B cell (primary cell): ENCODE measurements around the gene GNS. TPM values are rescaled to one million over a fixed set of nuclear protein-coding genes. Genes with fewer than 3 reads are reported as not detected.

Experiments
- ATAC-seq: fragments of 200-7000 bp; cut with Tn5 transposase; one replicate; pipeline ENCODE4 v1.10.0; 2021; ENCODE audit warnings: low read depth, mild to moderate bottlenecking, moderate number of reproducible peaks, moderate library complexity
- CTCF ChIA-PET: fragments of 350-600 bp; sonication (Branson Sonifier 250); formaldehyde crosslinking; loops from one replicate; lab custom pipeline; 2021; ENCODE audit warnings: antibody characterized with exemption, inconsistent platforms; lab: Charles Lee
- POLR2A ChIA-PET: fragments of 350-600 bp; sonication (Branson Sonifier 250); formaldehyde crosslinking; loops from one replicate; lab custom pipeline; 2021; ENCODE audit warnings: antibody characterized with exemption; lab: Charles Lee
- DNase-seq: peaks from one replicate; pipeline ENCODE4 v3.0.0; 2013
- H2AFZ ChIP-seq: 2 replicates; pipeline ENCODE4 v1.6.1; 2012; ENCODE audit warnings: mild to moderate bottlenecking, low read depth, low read length; ENCODE audit not compliant: insufficient read depth, poor library complexity, severe bottlenecking
- H3K27ac ChIP-seq, 2 donors: 1 replicate in 1 of 2; 2 replicates in 1 of 2; pipeline ENCODE4 v1.5.1; 2012 to 2013; ENCODE audit warnings: low read length in 2 of 2, mild to moderate bottlenecking in 2 of 2, moderate library complexity in 1 of 2
- H3K27me3 ChIP-seq, 4 experiments: fragments of 200-600 bp in 1 of 4; sonication (generic) in 1 of 4; replicated peaks in 1 of 4; 1 replicate in 2 of 4; 2 replicates in 2 of 4; pipeline versions ENCODE4 v1.6.1 to v1.7.0; 2013 to 2016; ENCODE audit warnings: low read length in 3 of 4, mild to moderate bottlenecking in 2 of 4, mixed read lengths in 1 of 4, moderate library complexity in 1 of 4; ENCODE audit not compliant: insufficient read depth in 4 of 4, control insufficient read depth in 3 of 4; ENCODE audit errors: control extremely low read depth in 1 of 4
- H3K36me3 ChIP-seq, 2 experiments: replicated peaks in 1 of 2; 1 replicate in 1 of 2; 2 replicates in 1 of 2; pipeline versions ENCODE4 v1.6.1 to v1.7.1; 2013; ENCODE audit warnings: low read length in 1 of 2; ENCODE audit not compliant: insufficient read depth in 2 of 2, control insufficient read depth in 1 of 2; ENCODE audit errors: control extremely low read depth in 1 of 2, extremely low read depth in 1 of 2
- H3K4me1 ChIP-seq, 2 donors: fragments of 200-600 bp in 1 of 2; sonication (generic) in 1 of 2; 1 replicate in 1 of 2; 2 replicates in 1 of 2; pipeline versions ENCODE4 v1.5.1 to v1.6.1; 2013 to 2017; ENCODE audit warnings: low read length in 2 of 2; ENCODE audit not compliant: control insufficient read depth in 2 of 2, insufficient read depth in 2 of 2
- H3K4me2 ChIP-seq: replicated peaks from 2 replicates; pipeline ENCODE3; 2012; ENCODE audit warnings: mild to moderate bottlenecking, low read depth, low read length; ENCODE audit not compliant: poor library complexity, severe bottlenecking
- H3K4me3 ChIP-seq, 5 experiments: fragments of 200-600 bp in 1 of 5; sonication (generic) in 1 of 5; 1 replicate in 3 of 5; 2 replicates in 2 of 5; pipeline versions ENCODE4 v1.5.1 to v1.7.0; 2011 to 2016; ENCODE audit warnings: low read length in 4 of 5, mild to moderate bottlenecking in 4 of 5, low read depth in 2 of 5, control low read depth in 1 of 5, moderate library complexity in 1 of 5; ENCODE audit not compliant: insufficient read depth in 1 of 5; ENCODE audit errors: control extremely low read depth in 1 of 5, extremely low read depth in 1 of 5
- H3K79me2 ChIP-seq: fragments of 200-600 bp; sonication (generic); one replicate; pipeline ENCODE4 v1.6.0; 2016; ENCODE audit warnings: low read length; ENCODE audit not compliant: control insufficient read depth, insufficient read depth
- H3K9ac ChIP-seq: fragments of 200-600 bp; sonication (generic); 2 replicates; pipeline ENCODE4 v1.6.1; 2017; ENCODE audit warnings: mild to moderate bottlenecking, low read length, moderate library complexity
- H3K9me3 ChIP-seq, 3 donors: one replicate each; pipeline versions ENCODE4 v1.6.1 to v1.7.1; 2013; ENCODE audit warnings: low read length in 2 of 3; ENCODE audit not compliant: control insufficient read depth in 2 of 3, insufficient read depth in 1 of 3; ENCODE audit errors: control extremely low read depth in 1 of 3
- H4K20me1 ChIP-seq: 2 replicates; pipeline ENCODE4 v1.6.0; 2012; ENCODE audit warnings: mild to moderate bottlenecking, low read length; ENCODE audit not compliant: insufficient read depth, control insufficient read depth, poor library complexity, severe bottlenecking
- H3K27ac Mint-ChIP-seq: one replicate; pipeline ENCODE4 v1.8.0; 2021; ENCODE audit warnings: mixed read lengths
- H3K27me3 Mint-ChIP-seq: one replicate; pipeline ENCODE4 v1.8.0; 2021; ENCODE audit warnings: mixed read lengths
- H3K4me1 Mint-ChIP-seq: one replicate; pipeline ENCODE4 v1.8.0; 2021; ENCODE audit warnings: mixed read lengths
- H3K4me3 Mint-ChIP-seq: one replicate; pipeline ENCODE4 v1.8.0; 2021; ENCODE audit warnings: mixed read lengths
- H3K9me3 Mint-ChIP-seq: one replicate; pipeline ENCODE4 v1.8.0; 2022; ENCODE audit warnings: mixed read lengths; ENCODE audit not compliant: insufficient read depth
- EZH2 ChIP-seq: IDR thresholded peaks from 2 replicates; pipeline ENCODE4 v1.6.1; 2012; ENCODE audit warnings: borderline replicate concordance, low read depth, mild to moderate bottlenecking, moderate library complexity, low read length; ENCODE audit not compliant: insufficient read depth, poor library complexity, severe bottlenecking
- WGBS: methylation state at CpG from one replicate; pipeline ENCODE4 v1.1.5; 2013; ENCODE audit warnings: missing lambda C conversion rate; ENCODE audit not compliant: insufficient coverage; 5-methylcytosine and 5-hydroxymethylcytosine counted together
- intact Hi-C: fragments of 100-400 bp; cut with micrococcal nuclease; formaldehyde crosslinking; loops from one replicate; pipeline ENCODE4 v1.10.0; 2022
- polyA plus RNA-seq: library from polyadenylated mRNA; depleted of rRNA; stranded (reverse); fragments of >200 nt; gene quantifications from 2 replicates; pipeline ENCODE4 v1.2.3, GENCODE V29; 2012
- total RNA-seq, 2 donors: library from RNA; stranded (reverse); fragments of 120-200 nt in 1 of 2; gene quantifications; 1 replicate in 1 of 2; 2 replicates in 1 of 2; pipeline versions ENCODE4 v1.2.3 to v1.2.4, GENCODE V29; 2013 to 2022
- TF ChIP-seq, protein P1 (sequence below): fragments of 200-600 bp; IDR thresholded peaks from one replicate; pipeline ENCODE4 v1.8.0; 2022; ENCODE audit warnings: antibody characterized with exemption, mild to moderate bottlenecking

Gene GNS
- total and polyA plus RNA-seq, 2 donors (not counting 1 experiment from before 2014, with no cell fraction given), result 7.0 to 26.7 TPM

GRCh38 chr12:64736771-64737170, 22.4 kb downstream of the GNS start:
- ATAC-seq (no peak), DNase-seq (no peak)
- no peak overlapping the region for H3K27ac Mint-ChIP-seq
- H3K27ac ChIP-seq, result no peak overlapping the region
- no peaks in the 10 kb centered on the region for H3K27me3 Mint-ChIP-seq
- peaks cover 2 to 44% of the 10 kb centered on the region in 2 experiments for H3K36me3 ChIP-seq
- no peaks in the 10 kb centered on the region for H3K4me1 ChIP-seq
- H3K4me2 ChIP-seq, result no peak overlapping the region
- H3K27me3 ChIP-seq, result no peaks in the 10 kb centered on the region
- ChIA-PET CTCF (no interaction called here), POLR2A (no interaction called here)
- TF ChIP-seq, protein P1, sequence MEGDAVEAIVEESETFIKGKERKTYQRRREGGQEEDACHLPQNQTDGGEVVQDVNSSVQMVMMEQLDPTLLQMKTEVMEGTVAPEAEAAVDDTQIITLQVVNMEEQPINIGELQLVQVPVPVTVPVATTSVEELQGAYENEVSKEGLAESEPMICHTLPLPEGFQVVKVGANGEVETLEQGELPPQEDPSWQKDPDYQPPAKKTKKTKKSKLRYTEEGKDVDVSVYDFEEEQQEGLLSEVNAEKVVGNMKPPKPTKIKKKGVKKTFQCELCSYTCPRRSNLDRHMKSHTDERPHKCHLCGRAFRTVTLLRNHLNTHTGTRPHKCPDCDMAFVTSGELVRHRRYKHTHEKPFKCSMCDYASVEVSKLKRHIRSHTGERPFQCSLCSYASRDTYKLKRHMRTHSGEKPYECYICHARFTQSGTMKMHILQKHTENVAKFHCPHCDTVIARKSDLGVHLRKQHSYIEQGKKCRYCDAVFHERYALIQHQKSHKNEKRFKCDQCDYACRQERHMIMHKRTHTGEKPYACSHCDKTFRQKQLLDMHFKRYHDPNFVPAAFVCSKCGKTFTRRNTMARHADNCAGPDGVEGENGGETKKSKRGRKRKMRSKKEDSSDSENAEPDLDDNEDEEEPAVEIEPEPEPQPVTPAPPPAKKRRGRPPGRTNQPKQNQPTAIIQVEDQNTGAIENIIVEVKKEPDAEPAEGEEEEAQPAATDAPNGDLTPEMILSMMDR, result no peak
- no peak for TF ChIP-seq EZH2
- no peak overlapping the region for H2AFZ ChIP-seq
- H3K4me3 ChIP-seq, result no peak overlapping the region
- no peaks in the 10 kb centered on the region for H3K79me2 ChIP-seq
- no peaks in the 10 kb centered on the region for H4K20me1 ChIP-seq
- H3K9me3 ChIP-seq, result no peaks in the 10 kb centered on the region
- no peaks in the 10 kb centered on the region for H3K9me3 Mint-ChIP-seq
- intact Hi-C loops, result no loop called here
- no peak overlapping the region for H3K9ac ChIP-seq
- 67% methylated on average over 1 of the region's 1 CpG for whole genome bisulfite sequencing
- H3K4me3 Mint-ChIP-seq, result no peak overlapping the region
- H3K4me1 Mint-ChIP-seq, result no peaks in the 10 kb centered on the region

GRCh38 chr12:64735442-64735841, 23.8 kb downstream of the GNS start:
- H3K27ac Mint-ChIP-seq, result no peak overlapping the region
- DNase-seq, result no peak
- H3K4me3 ChIP-seq, result no peak overlapping the region
- no peak overlapping the region for H3K27ac ChIP-seq
- peaks cover 4 to 5% of the 10 kb centered on the region in 2 donors for H3K4me1 ChIP-seq
- no peaks in the 10 kb centered on the region for H3K79me2 ChIP-seq
- H3K9me3 ChIP-seq, result no peaks in the 10 kb centered on the region
- H3K4me1 Mint-ChIP-seq, result peaks cover 8% of the 10 kb centered on the region
- H3K36me3 ChIP-seq, result peaks cover 0 to 42% of the 10 kb centered on the region in 2 experiments
- H2AFZ ChIP-seq, result no peak overlapping the region
- H3K4me3 Mint-ChIP-seq, result no peak overlapping the region
- ChIA-PET CTCF (interaction anchor here (1.3 kb wide), 1 partner anchor 38 kb away, joined by 3 read pairs; no protein-coding TSS in a partner anchor), POLR2A (no interaction called here)
- no peak for ATAC-seq
- H3K4me2 ChIP-seq, result no peak overlapping the region
- TF ChIP-seq EZH2, result no peak
- TF ChIP-seq, protein P1, result no peak
- no peaks in the 10 kb centered on the region for H3K27me3 Mint-ChIP-seq
- H3K9ac ChIP-seq, result no peak overlapping the region
- no peaks in the 10 kb centered on the region for H4K20me1 ChIP-seq
- no peaks in the 10 kb centered on the region for H3K9me3 Mint-ChIP-seq
- no peaks in the 10 kb centered on the region for H3K27me3 ChIP-seq
- intact Hi-C loops, result no loop called here
